B cell (primary cell): ENCODE results near the gene SPECC1L. TPM values are rescaled to one million over a fixed set of nuclear protein-coding genes. Genes with fewer than 3 reads are reported as not detected.

Experiments used
- ATAC-seq: fragments of 200-7000 bp; cut with Tn5 transposase; one replicate; pipeline ENCODE4 v1.10.0; 2021; ENCODE audit warnings: low read depth, mild to moderate bottlenecking, moderate number of reproducible peaks, moderate library complexity
- CTCF ChIA-PET: fragments of 350-600 bp; sonication (Branson Sonifier 250); formaldehyde crosslinking; loops from one replicate; lab custom pipeline; 2021; ENCODE audit warnings: antibody characterized with exemption, inconsistent platforms; lab: Charles Lee
- POLR2A ChIA-PET: fragments of 350-600 bp; sonication (Branson Sonifier 250); formaldehyde crosslinking; loops from one replicate; lab custom pipeline; 2021; ENCODE audit warnings: antibody characterized with exemption; lab: Charles Lee
- DNase-seq: peaks from one replicate; pipeline ENCODE4 v3.0.0; 2013
- H2AFZ ChIP-seq: 2 replicates; pipeline ENCODE4 v1.6.1; 2012; ENCODE audit warnings: mild to moderate bottlenecking, low read depth, low read length; ENCODE audit not compliant: insufficient read depth, poor library complexity, severe bottlenecking
- H3K27ac ChIP-seq, 2 donors: 1 replicate in 1 of 2; 2 replicates in 1 of 2; pipeline ENCODE4 v1.5.1; 2012 to 2013; ENCODE audit warnings: low read length in 2 of 2, mild to moderate bottlenecking in 2 of 2, moderate library complexity in 1 of 2
- H3K27me3 ChIP-seq, 4 experiments: fragments of 200-600 bp in 1 of 4; sonication (generic) in 1 of 4; replicated peaks in 1 of 4; 1 replicate in 2 of 4; 2 replicates in 2 of 4; pipeline versions ENCODE4 v1.6.1 to v1.7.0; 2013 to 2016; ENCODE audit warnings: low read length in 3 of 4, mild to moderate bottlenecking in 2 of 4, mixed read lengths in 1 of 4, moderate library complexity in 1 of 4; ENCODE audit not compliant: insufficient read depth in 4 of 4, control insufficient read depth in 3 of 4; ENCODE audit errors: control extremely low read depth in 1 of 4
- H3K36me3 ChIP-seq, 2 experiments: replicated peaks in 1 of 2; 1 replicate in 1 of 2; 2 replicates in 1 of 2; pipeline versions ENCODE4 v1.6.1 to v1.7.1; 2013; ENCODE audit warnings: low read length in 1 of 2; ENCODE audit not compliant: insufficient read depth in 2 of 2, control insufficient read depth in 1 of 2; ENCODE audit errors: control extremely low read depth in 1 of 2, extremely low read depth in 1 of 2
- H3K4me1 ChIP-seq, 2 donors: fragments of 200-600 bp in 1 of 2; sonication (generic) in 1 of 2; 1 replicate in 1 of 2; 2 replicates in 1 of 2; pipeline versions ENCODE4 v1.5.1 to v1.6.1; 2013 to 2017; ENCODE audit warnings: low read length in 2 of 2; ENCODE audit not compliant: control insufficient read depth in 2 of 2, insufficient read depth in 2 of 2
- H3K4me2 ChIP-seq: replicated peaks from 2 replicates; pipeline ENCODE3; 2012; ENCODE audit warnings: mild to moderate bottlenecking, low read depth, low read length; ENCODE audit not compliant: poor library complexity, severe bottlenecking
- H3K4me3 ChIP-seq, 5 experiments: fragments of 200-600 bp in 1 of 5; sonication (generic) in 1 of 5; 1 replicate in 3 of 5; 2 replicates in 2 of 5; pipeline versions ENCODE4 v1.5.1 to v1.7.0; 2011 to 2016; ENCODE audit warnings: low read length in 4 of 5, mild to moderate bottlenecking in 4 of 5, low read depth in 2 of 5, control low read depth in 1 of 5, moderate library complexity in 1 of 5; ENCODE audit not compliant: insufficient read depth in 1 of 5; ENCODE audit errors: control extremely low read depth in 1 of 5, extremely low read depth in 1 of 5
- H3K79me2 ChIP-seq: fragments of 200-600 bp; sonication (generic); one replicate; pipeline ENCODE4 v1.6.0; 2016; ENCODE audit warnings: low read length; ENCODE audit not compliant: control insufficient read depth, insufficient read depth
- H3K9ac ChIP-seq: fragments of 200-600 bp; sonication (generic); 2 replicates; pipeline ENCODE4 v1.6.1; 2017; ENCODE audit warnings: mild to moderate bottlenecking, low read length, moderate library complexity
- H3K9me3 ChIP-seq, 3 donors: one replicate each; pipeline versions ENCODE4 v1.6.1 to v1.7.1; 2013; ENCODE audit warnings: low read length in 2 of 3; ENCODE audit not compliant: control insufficient read depth in 2 of 3, insufficient read depth in 1 of 3; ENCODE audit errors: control extremely low read depth in 1 of 3
- H4K20me1 ChIP-seq: 2 replicates; pipeline ENCODE4 v1.6.0; 2012; ENCODE audit warnings: mild to moderate bottlenecking, low read length; ENCODE audit not compliant: insufficient read depth, control insufficient read depth, poor library complexity, severe bottlenecking
- H3K27ac Mint-ChIP-seq: one replicate; pipeline ENCODE4 v1.8.0; 2021; ENCODE audit warnings: mixed read lengths
- H3K27me3 Mint-ChIP-seq: one replicate; pipeline ENCODE4 v1.8.0; 2021; ENCODE audit warnings: mixed read lengths
- H3K4me1 Mint-ChIP-seq: one replicate; pipeline ENCODE4 v1.8.0; 2021; ENCODE audit warnings: mixed read lengths
- H3K4me3 Mint-ChIP-seq: one replicate; pipeline ENCODE4 v1.8.0; 2021; ENCODE audit warnings: mixed read lengths
- H3K9me3 Mint-ChIP-seq: one replicate; pipeline ENCODE4 v1.8.0; 2022; ENCODE audit warnings: mixed read lengths; ENCODE audit not compliant: insufficient read depth
- CTCF ChIP-seq: fragments of 200-600 bp; IDR thresholded peaks from one replicate; pipeline ENCODE4 v1.8.0; 2022; ENCODE audit warnings: antibody characterized with exemption, mild to moderate bottlenecking
- EZH2 ChIP-seq: IDR thresholded peaks from 2 replicates; pipeline ENCODE4 v1.6.1; 2012; ENCODE audit warnings: borderline replicate concordance, low read depth, mild to moderate bottlenecking, moderate library complexity, low read length; ENCODE audit not compliant: insufficient read depth, poor library complexity, severe bottlenecking
- WGBS: methylation state at CpG from one replicate; pipeline ENCODE4 v1.1.5; 2013; ENCODE audit warnings: missing lambda C conversion rate; ENCODE audit not compliant: insufficient coverage; 5-methylcytosine and 5-hydroxymethylcytosine counted together
- intact Hi-C: fragments of 100-400 bp; cut with micrococcal nuclease; formaldehyde crosslinking; loops from one replicate; pipeline ENCODE4 v1.10.0; 2022
- polyA plus RNA-seq: library from polyadenylated mRNA; depleted of rRNA; stranded (reverse); fragments of >200 nt; gene quantifications from 2 replicates; pipeline ENCODE4 v1.2.3, GENCODE V29; 2012
- total RNA-seq, 2 donors: library from RNA; stranded (reverse); fragments of 120-200 nt in 1 of 2; gene quantifications; 1 replicate in 1 of 2; 2 replicates in 1 of 2; pipeline versions ENCODE4 v1.2.3 to v1.2.4, GENCODE V29; 2013 to 2022

SPECC1L gene
- total and polyA plus RNA-seq, 2 donors (not counting 1 experiment from before 2014, with no cell fraction given), result 14.4 to 85.3 TPM

- H3K4me3 ChIP-seq, result peak overlapping the region in 1 of 5 experiments; percentile 4
- Mint-ChIP-seq H3K27ac (peak overlapping the region; percentile 96), H3K9me3 (no peaks in the 10 kb centered on the region), H3K27me3 (no peaks in the 10 kb centered on the region), H3K4me1 (peaks cover 87% of the 10 kb centered on the region), H3K4me3 (peak overlapping the region; percentile 76)
- no peak for TF ChIP-seq CTCF
- TF ChIP-seq EZH2, result no peak
- peaks cover 79 to 83% of the 10 kb centered on the region in 2 donors for H3K4me1 ChIP-seq
- no peaks in the 10 kb centered on the region for H3K27me3 ChIP-seq
- no peak overlapping the region for H2AFZ ChIP-seq
- ChIA-PET POLR2A (interaction anchor here (2.2 to 4.8 kb wide), 2 partner anchors 9 to 12 kb away, joined by 9 to 42 read pairs; partner anchors contain the start of gene ADORA2A), CTCF (interaction anchor here (1.3 to 8.3 kb wide), 3 partner anchors 13 to 71 kb away, joined by 3 to 147 read pairs (median 4); partner anchors contain the start of gene ADORA2A)
- H3K9ac ChIP-seq, result no peak overlapping the region
- peaks cover 76% of the 10 kb centered on the region for H3K79me2 ChIP-seq
- no peaks in the 10 kb centered on the region for H3K9me3 ChIP-seq
- H3K4me2 ChIP-seq, result peak overlapping the region; percentile 78
- 39% methylated on average over 3 of the region's 3 CpGs for WGBS
- ATAC-seq (no peak), DNase-seq (no peak)
- H3K27ac ChIP-seq, result peak overlapping the region; percentile 98 to 99
- intact Hi-C loops, result loop anchor here (5.0 to 10.0 kb wide), 3 partner anchors 36 to 1128 kb away; partner anchors contain the start of genes DERL3 and GRK3
- H3K36me3 ChIP-seq, result peaks cover 0 to 37% of the 10 kb centered on the region in 2 experiments
- H4K20me1 ChIP-seq, result peaks cover 16% of the 10 kb centered on the region
These were observed 165.9 kb downstream of the SPECC1L start for GRCh38 chr22:24436553-24436952.

- H3K27me3 Mint-ChIP-seq, result no peaks in the 10 kb centered on the region
- Histone ChIP-seq H3K4me2 (peak overlapping the region; percentile 78), H3K4me3 (peak overlapping the region in 1 of 5 experiments; percentile 17), H3K4me1 (peaks cover 74 to 81% of the 10 kb centered on the region in 2 donors), H3K27me3 (no peaks in the 10 kb centered on the region), H4K20me1 (peaks cover 22% of the 10 kb centered on the region), H3K79me2 (peaks cover 76% of the 10 kb centered on the region), H3K27ac (peak overlapping the region; percentile 98 to 99), H3K36me3 (peaks cover 0 to 42% of the 10 kb centered on the region in 2 experiments), H3K9ac (no peak overlapping the region), H3K9me3 (no peaks in the 10 kb centered on the region), H2AFZ (no peak overlapping the region)
- peaks cover 81% of the 10 kb centered on the region for H3K4me1 Mint-ChIP-seq
- ATAC-seq (no peak), DNase-seq (no peak)
- no peak for TF ChIP-seq EZH2
- no peak for TF ChIP-seq CTCF
- no peaks in the 10 kb centered on the region for H3K9me3 Mint-ChIP-seq
- POLR2A ChIA-PET, result interaction anchor here (4.8 kb wide), 1 partner anchor 10 kb away, joined by 42 read pairs; the partner anchor contains the start of gene ADORA2A
- WGBS, result 49% methylated on average over 3 of the region's 4 CpGs
- H3K27ac Mint-ChIP-seq, result peak overlapping the region; percentile 96
- peak overlapping the region; percentile 76 for H3K4me3 Mint-ChIP-seq
- intact Hi-C loops, result loop anchor here (5.0 to 10.0 kb wide), 3 partner anchors 35 to 1128 kb away; partner anchors contain the start of genes DERL3 and GRK3
- CTCF ChIA-PET, result interaction anchor here (1.2 to 8.3 kb wide), 4 partner anchors 13 to 77 kb away, joined by 3 to 147 read pairs (median 6); partner anchors contain the start of gene ADORA2A
These were observed 166.5 kb downstream of the SPECC1L start for GRCh38 chr22:24437091-24437490.
